ENCODE data around the gene MPPED1. TPM values are rescaled to one million over a fixed set of nuclear protein-coding genes. Genes with fewer than 3 reads are reported as not detected.

Gene MPPED1
- total and polyA plus RNA-seq, 2 donors (not counting 1 experiment from before 2014, with no cell fraction given), result 0.13 TPM; not detected in 1

GRCh38 chr22:43424666-43425630, 13.1 kb downstream of the MPPED1 start:
- no peak overlapping the region for H3K4me3 ChIP-seq (ENCODE audit: control extremely low read depth in 1 of 5, extremely low read depth in 1 of 5, insufficient read depth in 1 of 5, low read depth in 2 of 5, low read length in 4 of 5)
- POLR2A ChIA-PET, result no interaction called here
- DNase-seq (no peak), ATAC-seq (ENCODE audit: low read depth) (no peak)
- H3K36me3 ChIP-seq (replicated peaks in 1 of 2; ENCODE audit: control extremely low read depth in 1 of 2, control insufficient read depth in 1 of 2, extremely low read depth in 1 of 2, insufficient read depth in 2 of 2, low read length in 1 of 2), result no peaks in the 10 kb centered on the region
- peaks cover 0 to 4% (median 0%) of the 10 kb centered on the region in 4 experiments for H3K27me3 ChIP-seq (replicated peaks in 1 of 4; ENCODE audit: control extremely low read depth in 1 of 4, control insufficient read depth in 3 of 4, insufficient read depth in 4 of 4, low read length in 3 of 4)
- TF ChIP-seq EZH2 (IDR thresholded peaks at IDR 0.05; ENCODE audit: borderline replicate concordance, insufficient read depth, low read depth, low read length, poor library complexity, severe bottlenecking), result no peak
- no peak for TF ChIP-seq CTCF (IDR thresholded peaks at IDR 0.05)
- no peaks in the 10 kb centered on the region for H4K20me1 ChIP-seq (ENCODE audit: control insufficient read depth, insufficient read depth, low read length, poor library complexity, severe bottlenecking)
- H3K27ac ChIP-seq (ENCODE audit: low read length in 2 of 2), result no peak overlapping the region
- Mint-ChIP-seq H3K27ac (no peak overlapping the region), H3K4me1 (no peaks in the 10 kb centered on the region), H3K27me3 (peaks cover 13% of the 10 kb centered on the region), H3K4me3 (no peak overlapping the region), H3K9me3 (ENCODE audit: insufficient read depth) (no peaks in the 10 kb centered on the region)
- H3K9me3 ChIP-seq (ENCODE audit: control extremely low read depth in 1 of 3, control insufficient read depth in 2 of 3, insufficient read depth in 1 of 3, low read length in 2 of 3), result no peaks in the 10 kb centered on the region
- WGBS (ENCODE audit: insufficient coverage), result 95% methylated on average over 32 of the region's 39 CpGs
- CTCF ChIA-PET, result no interaction called here
- H3K4me1 ChIP-seq (ENCODE audit: control insufficient read depth in 2 of 2, insufficient read depth in 2 of 2, low read length in 2 of 2), result no peaks in the 10 kb centered on the region
- H3K4me2 ChIP-seq (replicated peaks; ENCODE audit: low read depth, low read length, poor library complexity, severe bottlenecking), result no peak overlapping the region
- intact Hi-C loops (cut with micrococcal nuclease), result no loop called here
- H3K79me2 ChIP-seq (ENCODE audit: control insufficient read depth, insufficient read depth, low read length), result no peaks in the 10 kb centered on the region
- no peak overlapping the region for H2AFZ ChIP-seq (ENCODE audit: insufficient read depth, low read depth, low read length, poor library complexity, severe bottlenecking)
- no peak overlapping the region for H3K9ac ChIP-seq (ENCODE audit: low read length)

Data from B cell (primary cell).